ENCODE results near the gene COX7A2.

- TF ChIP-seq CTCF (IDR thresholded peaks at IDR 0.05) = no peak
- TF ChIP-seq EZH2 (IDR thresholded peaks at IDR 0.05; ENCODE audit: borderline replicate concordance, insufficient read depth, low read depth, low read length, poor library complexity, severe bottlenecking) = no peak
Measured at GRCh38 chr6:75219263-75219662, 24.3 kb downstream of the COX7A2 start.

All from B cell (primary cell).